Measurements from ENCODE around the gene PDPK1. TPM values are rescaled to one million over a fixed set of nuclear protein-coding genes. Genes with fewer than 3 reads are reported as not detected.
"Not testable (repeated sequence)": the region's sequence is repeated elsewhere in the genome, so short reads cannot be mapped to it uniquely, and the experiment has no call there.

PDPK1 gene
- polyA plus RNA-seq, 1 donor (not counting 4 experiments of a cell fraction or from before 2014, with no cell fraction given) = 23.4 TPM

DNA sequence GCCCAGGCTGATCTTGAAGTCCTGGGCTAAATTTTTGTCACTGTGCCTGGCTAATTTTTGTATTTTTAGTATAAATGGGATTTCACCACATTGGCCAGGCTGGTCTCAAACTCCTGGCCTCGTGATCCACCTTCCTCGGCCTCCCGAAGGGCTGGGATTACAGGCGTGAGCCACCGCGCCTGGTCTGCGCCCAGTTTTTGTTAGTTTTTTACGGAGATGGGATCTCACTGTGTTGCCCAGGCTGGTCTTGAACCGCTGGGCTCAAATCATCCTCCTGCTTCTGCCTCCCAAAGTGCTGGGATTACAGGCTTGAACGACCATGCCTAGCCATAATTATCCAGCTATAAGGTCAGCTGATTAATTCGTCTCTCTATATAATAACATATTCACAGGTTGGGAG is 3.9 kb upstream of the PDPK1 start:
- Histone ChIP-seq H3K27me3 (ENCODE audit: control insufficient read depth, extremely low read depth, insufficient read depth, low read length) (no peaks in the 10 kb centered on the region), H3K27ac (ENCODE audit: control insufficient read depth, insufficient read depth, low read length) (no peak overlapping the region), H3K9me3 (ENCODE audit: control insufficient read depth, low read depth, low read length) (no peaks in the 10 kb centered on the region), H3K4me2 (ENCODE audit: control insufficient read depth, extremely low read depth, insufficient read depth, low read depth, low read length) (no peak overlapping the region), H3K9ac (ENCODE audit: control insufficient read depth, extremely low read depth, insufficient read depth, low read length) (no peak overlapping the region), H4K20me1 (ENCODE audit: control insufficient read depth, extremely low read depth, insufficient read depth, low read length) (no peaks in the 10 kb centered on the region), H2AFZ (ENCODE audit: control insufficient read depth, low read length) (no peak overlapping the region), H3K4me3 (ENCODE audit: control insufficient read depth in 2 of 3, extremely low read depth in 1 of 3, insufficient read depth in 2 of 3, low read depth in 1 of 3, low read length in 3 of 3) (no peak overlapping the region), H3K4me1 (ENCODE audit: control insufficient read depth, extremely low read depth, insufficient read depth, low read length) (peaks cover 26% of the 10 kb centered on the region), H3K9me1 (ENCODE audit: control insufficient read depth, extremely low read depth, insufficient read depth, low read length) (no peaks in the 10 kb centered on the region), H3K79me2 (ENCODE audit: control insufficient read depth, insufficient read depth, low read length) (peaks cover 4% of the 10 kb centered on the region), H3K36me3 (ENCODE audit: control insufficient read depth in 2 of 2, extremely low read depth in 1 of 2, insufficient read depth in 2 of 2, low read length in 2 of 2) (peaks cover 7 to 10% of the 10 kb centered on the region in 2 experiments)
- no peak for FAIRE-seq
- TF ChIP-seq EZH2 (IDR thresholded peaks at IDR 0.05; ENCODE audit: low read length) = no peak
- TF ChIP-seq, protein P1, sequence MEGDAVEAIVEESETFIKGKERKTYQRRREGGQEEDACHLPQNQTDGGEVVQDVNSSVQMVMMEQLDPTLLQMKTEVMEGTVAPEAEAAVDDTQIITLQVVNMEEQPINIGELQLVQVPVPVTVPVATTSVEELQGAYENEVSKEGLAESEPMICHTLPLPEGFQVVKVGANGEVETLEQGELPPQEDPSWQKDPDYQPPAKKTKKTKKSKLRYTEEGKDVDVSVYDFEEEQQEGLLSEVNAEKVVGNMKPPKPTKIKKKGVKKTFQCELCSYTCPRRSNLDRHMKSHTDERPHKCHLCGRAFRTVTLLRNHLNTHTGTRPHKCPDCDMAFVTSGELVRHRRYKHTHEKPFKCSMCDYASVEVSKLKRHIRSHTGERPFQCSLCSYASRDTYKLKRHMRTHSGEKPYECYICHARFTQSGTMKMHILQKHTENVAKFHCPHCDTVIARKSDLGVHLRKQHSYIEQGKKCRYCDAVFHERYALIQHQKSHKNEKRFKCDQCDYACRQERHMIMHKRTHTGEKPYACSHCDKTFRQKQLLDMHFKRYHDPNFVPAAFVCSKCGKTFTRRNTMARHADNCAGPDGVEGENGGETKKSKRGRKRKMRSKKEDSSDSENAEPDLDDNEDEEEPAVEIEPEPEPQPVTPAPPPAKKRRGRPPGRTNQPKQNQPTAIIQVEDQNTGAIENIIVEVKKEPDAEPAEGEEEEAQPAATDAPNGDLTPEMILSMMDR (optimal IDR thresholded peaks at IDR 0.05 in 1 of 3, IDR thresholded peaks at IDR 0.05 in 1 of 3, conservative IDR thresholded peaks at IDR 0.05 in 1 of 3; ENCODE audit: extremely low read depth in 1 of 3, insufficient read depth in 2 of 3, low read length in 3 of 3) = no peak
- dilution Hi-C loops (cut with MboI; ENCODE audit: extremely low pct_ligation_motif_present, low sequenced_read_pairs) = no loop called here
- no peak for DNase-seq (ENCODE audit: low read depth, low spot score)

DNA sequence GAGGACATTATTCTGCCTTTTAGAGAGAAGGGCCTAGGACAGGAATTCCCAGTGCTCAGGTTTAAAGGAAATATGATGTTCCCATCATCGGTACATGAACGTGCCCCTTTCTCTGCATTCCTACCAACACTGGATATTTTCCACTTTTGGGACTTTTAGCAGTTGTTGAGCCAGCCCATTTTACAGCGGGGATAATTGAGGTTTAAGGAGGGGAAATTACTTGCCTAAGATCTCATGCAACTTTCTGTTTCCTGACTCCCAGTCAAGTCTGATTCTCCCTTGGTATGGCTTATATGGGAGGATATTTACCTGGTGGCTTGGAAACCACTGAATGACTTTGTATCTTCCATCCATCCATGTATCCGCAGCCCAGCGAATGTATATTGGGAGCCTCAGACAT is 3.5 kb upstream of the PDPK1 start:
- H3K79me2 ChIP-seq (ENCODE audit: control insufficient read depth, insufficient read depth, low read length); H3K4me3 ChIP-seq (ENCODE audit: control insufficient read depth in 2 of 3, extremely low read depth in 1 of 3, insufficient read depth in 2 of 3, low read depth in 1 of 3, low read length in 3 of 3); H3K9ac ChIP-seq (ENCODE audit: control insufficient read depth, extremely low read depth, insufficient read depth, low read length); H3K27ac ChIP-seq (ENCODE audit: control insufficient read depth, insufficient read depth, low read length); H3K9me3 ChIP-seq (ENCODE audit: control insufficient read depth, low read depth, low read length); dilution Hi-C loops (cut with MboI; ENCODE audit: extremely low pct_ligation_motif_present, low sequenced_read_pairs); H3K27me3 ChIP-seq (ENCODE audit: control insufficient read depth, extremely low read depth, insufficient read depth, low read length); FAIRE-seq; DNase-seq (ENCODE audit: low read depth, low spot score); H2AFZ ChIP-seq (ENCODE audit: control insufficient read depth, low read length); H4K20me1 ChIP-seq (ENCODE audit: control insufficient read depth, extremely low read depth, insufficient read depth, low read length); H3K9me1 ChIP-seq (ENCODE audit: control insufficient read depth, extremely low read depth, insufficient read depth, low read length); H3K36me3 ChIP-seq (ENCODE audit: control insufficient read depth in 2 of 2, extremely low read depth in 1 of 2, insufficient read depth in 2 of 2, low read length in 2 of 2); H3K4me2 ChIP-seq (ENCODE audit: control insufficient read depth, extremely low read depth, insufficient read depth, low read depth, low read length): not testable (repeated sequence)
- peaks cover 28% of the 10 kb centered on the region for H3K4me1 ChIP-seq (ENCODE audit: control insufficient read depth, extremely low read depth, insufficient read depth, low read length)

DNA sequence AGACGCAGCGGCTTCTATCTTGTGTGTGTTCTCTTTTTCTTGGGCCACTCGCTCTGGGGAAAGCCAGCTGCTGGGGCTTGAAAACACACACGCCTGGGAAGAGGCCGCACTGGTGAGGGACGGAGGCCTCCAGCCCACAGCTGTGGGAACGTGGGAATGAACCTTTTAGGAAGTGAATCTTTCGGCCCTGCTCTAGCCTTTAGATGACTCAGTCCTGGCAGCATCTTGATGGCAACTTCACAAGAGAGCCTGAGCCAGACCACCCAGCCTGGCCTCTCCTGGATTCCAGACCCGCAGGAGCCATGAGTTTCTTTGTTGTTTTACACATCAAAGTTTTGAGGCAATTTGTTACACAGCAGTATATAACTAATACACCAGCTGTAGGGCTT is 2.2 kb upstream of the PDPK1 start:
- Histone ChIP-seq H3K36me3 (ENCODE audit: control insufficient read depth in 2 of 2, extremely low read depth in 1 of 2, insufficient read depth in 2 of 2, low read length in 2 of 2) (peaks cover 0 to under 1% of the 10 kb centered on the region in 2 experiments), H3K79me2 (ENCODE audit: control insufficient read depth, insufficient read depth, low read length) (peaks cover 21% of the 10 kb centered on the region), H4K20me1 (ENCODE audit: control insufficient read depth, extremely low read depth, insufficient read depth, low read length) (no peaks in the 10 kb centered on the region), H3K9me1 (ENCODE audit: control insufficient read depth, extremely low read depth, insufficient read depth, low read length) (no peaks in the 10 kb centered on the region), H3K27ac (ENCODE audit: control insufficient read depth, insufficient read depth, low read length) (no peak overlapping the region), H3K4me1 (ENCODE audit: control insufficient read depth, extremely low read depth, insufficient read depth, low read length) (peaks cover 32% of the 10 kb centered on the region), H3K4me3 (ENCODE audit: control insufficient read depth in 2 of 3, extremely low read depth in 1 of 3, insufficient read depth in 2 of 3, low read depth in 1 of 3, low read length in 3 of 3) (no peak overlapping the region), H3K27me3 (ENCODE audit: control insufficient read depth, extremely low read depth, insufficient read depth, low read length) (no peaks in the 10 kb centered on the region), H3K4me2 (ENCODE audit: control insufficient read depth, extremely low read depth, insufficient read depth, low read depth, low read length) (no peak overlapping the region), H2AFZ (ENCODE audit: control insufficient read depth, low read length) (no peak overlapping the region), H3K9ac (ENCODE audit: control insufficient read depth, extremely low read depth, insufficient read depth, low read length) (no peak overlapping the region), H3K9me3 (ENCODE audit: control insufficient read depth, low read depth, low read length) (no peaks in the 10 kb centered on the region)
- FAIRE-seq (no peak), DNase-seq (ENCODE audit: low read depth, low spot score) (no peak)
- dilution Hi-C loops (cut with MboI; ENCODE audit: extremely low pct_ligation_motif_present, low sequenced_read_pairs) = no loop called here
- no peak for TF ChIP-seq EZH2 (IDR thresholded peaks at IDR 0.05; ENCODE audit: low read length)
- TF ChIP-seq, protein P1 (optimal IDR thresholded peaks at IDR 0.05 in 1 of 3, IDR thresholded peaks at IDR 0.05 in 1 of 3, conservative IDR thresholded peaks at IDR 0.05 in 1 of 3; ENCODE audit: extremely low read depth in 1 of 3, insufficient read depth in 2 of 3, low read length in 3 of 3) = no peak

DNA sequence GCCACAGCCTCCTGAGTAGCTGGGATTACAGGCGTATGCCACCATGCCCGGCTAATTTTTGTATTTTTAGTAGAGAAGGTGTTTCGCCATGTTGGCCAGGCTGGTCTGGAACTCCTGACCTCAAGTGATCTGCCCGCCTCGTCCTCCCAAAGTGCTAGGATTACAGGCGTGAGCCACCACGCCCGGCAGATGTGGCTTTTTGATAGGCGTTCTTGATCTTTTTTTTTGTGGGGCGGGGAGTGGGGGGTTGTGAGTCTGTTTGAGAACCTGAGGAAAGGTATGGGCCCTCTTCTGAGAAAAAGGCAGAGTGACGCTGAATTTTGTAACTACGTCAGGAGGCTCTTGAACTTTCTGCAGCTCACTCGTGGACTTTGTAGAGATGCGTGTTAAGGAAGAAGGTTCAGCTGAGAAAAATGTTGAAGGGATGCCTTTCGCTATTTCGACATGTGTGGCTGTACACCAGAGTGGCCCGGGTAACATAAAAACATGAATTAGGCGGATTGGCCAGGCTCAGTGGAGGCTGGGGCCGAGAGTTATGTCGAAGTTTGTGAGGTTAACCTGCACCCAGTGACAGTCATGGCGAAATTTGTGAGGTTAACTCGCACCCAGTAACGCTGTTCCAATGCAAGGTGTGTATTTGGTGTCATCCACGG is 1.5 kb downstream of the PDPK1 start:
- DNase-seq (ENCODE audit: low read depth, low spot score); H3K9ac ChIP-seq (ENCODE audit: control insufficient read depth, extremely low read depth, insufficient read depth, low read length); dilution Hi-C loops (cut with MboI; ENCODE audit: extremely low pct_ligation_motif_present, low sequenced_read_pairs); H2AFZ ChIP-seq (ENCODE audit: control insufficient read depth, low read length); H3K9me1 ChIP-seq (ENCODE audit: control insufficient read depth, extremely low read depth, insufficient read depth, low read length); H3K36me3 ChIP-seq (ENCODE audit: control insufficient read depth in 2 of 2, extremely low read depth in 1 of 2, insufficient read depth in 2 of 2, low read length in 2 of 2); H4K20me1 ChIP-seq (ENCODE audit: control insufficient read depth, extremely low read depth, insufficient read depth, low read length); H3K9me3 ChIP-seq (ENCODE audit: control insufficient read depth, low read depth, low read length); H3K27ac ChIP-seq (ENCODE audit: control insufficient read depth, insufficient read depth, low read length); H3K27me3 ChIP-seq (ENCODE audit: control insufficient read depth, extremely low read depth, insufficient read depth, low read length): not testable (repeated sequence)
- peak overlapping the region in 1 of 3 experiments; percentile 62 for H3K4me3 ChIP-seq (ENCODE audit: control insufficient read depth in 2 of 3, extremely low read depth in 1 of 3, insufficient read depth in 2 of 3, low read depth in 1 of 3, low read length in 3 of 3)
- peak overlapping the region; percentile 85 for H3K4me2 ChIP-seq (ENCODE audit: control insufficient read depth, extremely low read depth, insufficient read depth, low read depth, low read length)
- peaks cover 17% of the 10 kb centered on the region for H3K4me1 ChIP-seq (ENCODE audit: control insufficient read depth, extremely low read depth, insufficient read depth, low read length)
- peaks cover 40% of the 10 kb centered on the region for H3K79me2 ChIP-seq (ENCODE audit: control insufficient read depth, insufficient read depth, low read length)
- FAIRE-seq = peak; percentile 9
